ENCODE results near the gene SLC44A1. TPM values are rescaled to one million over a fixed set of nuclear protein-coding genes. Genes with fewer than 3 reads are reported as not detected.

Gene SLC44A1
- total and polyA plus RNA-seq, 10 of the 15 experiments (the other 5 are each of a cell fraction or from before 2014, with no cell fraction given): 2.4 to 21.2 (median 12.4) TPM

- H3K4me1 ChIP-seq (ENCODE audit: control insufficient read depth, insufficient read depth, low read length): no peaks in the 10 kb centered on the region
- CTCF ChIA-PET: interaction anchor here (1.5 kb wide), 1 partner anchor 219 kb away, joined by 3 read pairs; no protein-coding TSS in a partner anchor
- WGBS (ENCODE audit: insufficient coverage, insufficient replicate concordance, low lambda C conversion rate, missing lambda C conversion rate): 81% methylated on average over 2 of the region's 2 CpGs
- SMC1A ChIA-PET (ENCODE audit: uncharacterized antibody, unreplicated experiment): interaction anchor here (1.4 kb wide), 1 partner anchor 335 kb away, joined by 3 read pairs; no protein-coding TSS in a partner anchor
- no peak for DNase-seq (ENCODE audit: low read depth, low spot score)
- TF ChIP-seq CBX3 (IDR thresholded peaks at IDR 0.05; ENCODE audit: borderline replicate concordance, low read depth) (no peak), NR2C1 (IDR thresholded peaks at IDR 0.05) (no peak)
- intact Hi-C loops (cut with micrococcal nuclease; ENCODE audit: unreplicated experiment) (no loop called here), in situ Hi-C loops (cut with MboI) (no loop called here)
- H2AFZ ChIP-seq (ENCODE audit: control insufficient read depth, low read depth, low read length): no peak overlapping the region
- H3K79me2 ChIP-seq (ENCODE audit: control insufficient read depth, insufficient read depth, low read length): no peaks in the 10 kb centered on the region
- no peak for FAIRE-seq
- H3K36me3 ChIP-seq (ENCODE audit: control insufficient read depth in 2 of 2, insufficient read depth in 2 of 2, low read length in 1 of 2): no peaks in the 10 kb centered on the region
- H3K27ac ChIP-seq (ENCODE audit: control insufficient read depth, insufficient read depth): no peak overlapping the region
- POLR2A ChIA-PET: no interaction called here
- BruUV-seq (replicated peaks): no TSS peak
- H3K4me3 ChIP-seq: no peak overlapping the region
- no peak overlapping the region for H3K4me2 ChIP-seq (ENCODE audit: control insufficient read depth, insufficient read depth)
- H4K20me1 ChIP-seq (ENCODE audit: control insufficient read depth, insufficient read depth): no peaks in the 10 kb centered on the region
- H3K9me3 ChIP-seq (replicated peaks; ENCODE audit: control insufficient read depth, insufficient read depth, low read length): no peaks in the 10 kb centered on the region
- RAD21 ChIA-PET (ENCODE audit: unreplicated experiment): no interaction called here
- no peak for ATAC-seq
- H3K9ac ChIP-seq (ENCODE audit: control insufficient read depth, insufficient read depth, low read length): no peak overlapping the region
- H3K27me3 ChIP-seq (replicated peaks in 1 of 2; ENCODE audit: control insufficient read depth in 2 of 2, insufficient read depth in 2 of 2, low read length in 1 of 2): no peaks in the 10 kb centered on the region
These were observed 46.4 kb upstream of the SLC44A1 start for GRCh38 chr9:105198023-105198422.

- FAIRE-seq (no peak), ATAC-seq (no peak), DNase-seq (ENCODE audit: low read depth, low spot score) (no peak)
- no peak for TF ChIP-seq SIN3A (IDR thresholded peaks at IDR 0.05; ENCODE audit: low read depth, low read length)
- Histone ChIP-seq H3K27ac (ENCODE audit: control insufficient read depth, insufficient read depth) (no peak overlapping the region), H3K4me1 (ENCODE audit: control insufficient read depth, insufficient read depth, low read length) (no peaks in the 10 kb centered on the region), H3K79me2 (ENCODE audit: control insufficient read depth, insufficient read depth, low read length) (no peaks in the 10 kb centered on the region), H3K36me3 (ENCODE audit: control insufficient read depth in 2 of 2, insufficient read depth in 2 of 2, low read length in 1 of 2) (no peaks in the 10 kb centered on the region), H3K4me2 (ENCODE audit: control insufficient read depth, insufficient read depth) (no peak overlapping the region), H3K4me3 (no peak overlapping the region), H2AFZ (ENCODE audit: control insufficient read depth, low read depth, low read length) (no peak overlapping the region), H3K9ac (ENCODE audit: control insufficient read depth, insufficient read depth, low read length) (no peak overlapping the region), H4K20me1 (ENCODE audit: control insufficient read depth, insufficient read depth) (no peaks in the 10 kb centered on the region), H3K27me3 (replicated peaks in 1 of 2; ENCODE audit: control insufficient read depth in 2 of 2, insufficient read depth in 2 of 2, low read length in 1 of 2) (no peaks in the 10 kb centered on the region), H3K9me3 (replicated peaks; ENCODE audit: control insufficient read depth, insufficient read depth, low read length) (no peaks in the 10 kb centered on the region)
- in situ Hi-C loops (cut with MboI) (no loop called here), intact Hi-C loops (cut with micrococcal nuclease; ENCODE audit: unreplicated experiment) (no loop called here)
- ChIA-PET CTCF (interaction anchor here (1.5 kb wide), 1 partner anchor 218 kb away, joined by 3 read pairs; no protein-coding TSS in a partner anchor), POLR2A (no interaction called here), RAD21 (ENCODE audit: unreplicated experiment) (interaction anchor here (0.6 kb wide), 1 partner anchor 236 kb away, joined by 3 read pairs; no protein-coding TSS in a partner anchor), SMC1A (ENCODE audit: uncharacterized antibody, unreplicated experiment) (interaction anchor here (1.4 kb wide), 2 partner anchors 45 to 336 kb away, joined by 3 read pairs; no protein-coding TSS in a partner anchor)
- WGBS (ENCODE audit: insufficient coverage, insufficient replicate concordance, low lambda C conversion rate, missing lambda C conversion rate): 0% methylated on average over 1 of the region's 1 CpG
- no TSS peak for BruUV-seq (replicated peaks)
These were observed 45.6 kb upstream of the SLC44A1 start for GRCh38 chr9:105198865-105199264.

All from GM12878 (cell line).